RPMI7951 (cell line): Measurements from ENCODE around the gene COMMD4. TPM values are rescaled to one million over a fixed set of nuclear protein-coding genes. Genes with fewer than 3 reads are reported as not detected.
"Not testable (repeated sequence)": the region's sequence is repeated elsewhere in the genome, so short reads cannot be mapped to it uniquely, and the experiment has no call there.

Source experiments
- DNase-seq: peaks from one replicate; pipeline ENCODE4 v3.0.0-alpha.2; 2012; ENCODE audit warnings: low read depth
- total RNA-seq: library from RNA; depleted of rRNA; stranded (reverse); fragments of >200 nt; shearing (Covaris generic); gene quantifications from 2 replicates; pipeline ENCODE4 v1.2.3, GENCODE V29; 2014; rRNA removed

Gene COMMD4
- total RNA-seq, 1 experiment from 2014 or later, result 136 TPM

DNA sequence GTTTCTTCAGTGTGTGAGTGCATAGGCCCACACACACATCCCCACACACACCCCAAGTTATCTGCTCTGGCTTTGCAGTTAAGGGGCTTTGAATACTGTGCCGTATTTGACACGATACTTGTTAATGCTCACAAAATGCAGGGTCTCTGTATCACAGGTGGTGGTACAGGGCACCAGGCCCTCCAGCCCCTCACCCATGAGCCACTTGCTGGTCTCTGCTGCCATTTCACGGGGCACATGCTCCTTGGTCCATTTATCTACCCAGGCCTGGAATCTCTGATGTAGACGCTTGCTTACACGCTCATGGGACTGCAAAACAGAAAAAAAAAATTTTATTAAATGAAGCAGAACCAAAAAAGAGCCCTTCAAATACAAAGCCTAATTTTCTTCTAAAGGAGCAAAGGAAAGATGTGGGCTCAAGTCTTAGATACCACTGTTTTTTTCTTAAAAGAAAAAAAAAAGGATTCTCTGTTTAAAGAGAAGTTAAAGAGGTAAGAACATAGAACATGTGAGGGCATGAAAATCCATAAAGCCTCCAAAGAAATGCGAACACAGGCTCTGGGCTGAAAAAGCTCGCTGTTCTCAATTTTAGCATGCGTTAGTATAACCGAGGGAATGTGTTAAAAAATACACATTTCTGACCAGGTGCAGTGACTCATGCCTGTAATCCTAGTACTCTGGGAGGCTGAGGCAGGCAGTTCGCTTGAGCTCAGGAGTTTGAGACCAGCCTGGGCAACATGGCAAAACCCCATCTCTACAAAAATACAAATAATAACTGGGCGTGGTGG lies 36.2 kb downstream of the COMMD4 start:
- no peak for DNase-seq

DNA sequence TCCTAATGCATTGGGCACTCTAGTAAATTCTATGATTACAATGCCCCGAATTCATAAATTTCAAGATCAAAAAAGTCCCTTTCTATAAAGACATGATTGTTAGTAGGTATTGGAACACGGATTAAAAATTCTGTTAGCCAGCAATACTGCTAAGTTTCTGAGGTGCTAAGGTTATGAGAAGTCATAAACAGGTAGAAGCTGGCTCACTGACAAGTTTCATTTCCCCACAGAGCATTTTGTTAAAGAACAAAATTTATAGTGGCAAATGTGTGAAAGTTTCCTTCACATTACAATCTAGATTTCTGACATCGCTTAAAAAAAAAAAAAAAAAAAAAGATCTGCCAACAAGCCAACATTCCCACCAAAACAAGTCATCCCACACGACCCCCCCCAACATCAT lies 44.9 kb downstream of the COMMD4 start:
- no peak for DNase-seq

DNA sequence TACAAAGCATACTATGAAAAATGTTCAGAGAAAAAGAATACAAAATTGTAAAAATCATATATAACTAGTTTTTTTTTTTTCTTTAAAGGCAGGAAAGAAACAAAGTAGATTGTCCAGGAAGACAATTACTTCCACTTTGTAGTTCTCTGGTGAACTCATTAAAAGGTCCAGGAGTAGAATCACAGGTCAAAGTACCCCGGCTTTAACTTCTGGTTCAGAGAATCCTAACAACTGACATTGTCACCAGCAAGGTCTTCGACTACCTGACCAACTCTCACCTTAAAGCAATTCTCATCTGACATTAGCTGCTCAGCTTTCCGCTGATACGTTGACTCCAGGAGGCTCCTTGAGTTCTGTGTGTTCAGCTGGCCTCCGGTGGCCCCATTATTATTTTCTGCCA lies 48.1 kb downstream of the COMMD4 start:
- not testable (repeated sequence) for DNase-seq

Other genes starting within 250 kb of the COMMD4 start
- gene C15orf39, start 134.2 kb upstream of the COMMD4 start, total RNA-seq, result 8.1 and 10.0 TPM in 2 replicates
- gene GOLGA6C, start 77.7 kb upstream of the COMMD4 start, total RNA-seq, result not detected in 2 replicates
- gene GOLGA6D, start 53.2 kb upstream of the COMMD4 start, total RNA-seq, result not detected in 2 replicates
- 2.6 and 4.2 TPM in 2 replicates for gene NEIL1, start 11.0 kb downstream of the COMMD4 start, total RNA-seq
- 35.3 and 37.1 TPM in 2 replicates for gene MAN2C1, start 32.5 kb downstream of the COMMD4 start, total RNA-seq
- 22.8 and 29.7 TPM in 2 replicates for gene SIN3A, start 115.6 kb downstream of the COMMD4 start, total RNA-seq
- 22.4 and 27.8 TPM in 2 replicates for gene PTPN9, start 243.3 kb downstream of the COMMD4 start, total RNA-seq